GM06990 (cell line): Measurements from ENCODE around the gene BNC2.

Source experiments
- DNase-seq: peaks from one replicate; pipeline ENCODE4 v3.0.0-alpha.2; 2011; ENCODE audit not compliant: insufficient read length; ENCODE audit errors: extremely low read depth
- H3K27me3 ChIP-seq: replicated peaks from 2 replicates; pipeline ENCODE4 v1.6.0; 2011; ENCODE audit warnings: low read length; ENCODE audit not compliant: control insufficient read depth, insufficient read depth
- H3K36me3 ChIP-seq: 2 replicates; pipeline ENCODE4 v1.5.1; 2011; ENCODE audit warnings: low read length; ENCODE audit not compliant: control insufficient read depth, insufficient read depth
- H3K4me3 ChIP-seq: replicated peaks from 2 replicates; pipeline ENCODE4 v1.5.1; 2011; ENCODE audit warnings: low read depth, mild to moderate bottlenecking, control low read depth, low read length
- CTCF ChIP-seq: IDR thresholded peaks from 2 replicates; pipeline ENCODE4 v1.5.1; 2011; ENCODE audit warnings: low read length, control low read depth, mild to moderate bottlenecking, inconsistent platforms; ENCODE audit not compliant: insufficient read depth, poor library complexity, severe bottlenecking

The BNC2 gene

GRCh38 chr9:16363073-16363781 is 507.2 kb downstream of the BNC2 start:
- Histone ChIP-seq H3K27me3 (no peaks in the 10 kb centered on the region), H3K4me3 (no peak overlapping the region), H3K36me3 (no peaks in the 10 kb centered on the region)
- no peak for TF ChIP-seq CTCF
- DNase-seq, result no peak

- Histone ChIP-seq H3K36me3 (no peaks in the 10 kb centered on the region), H3K27me3 (no peaks in the 10 kb centered on the region), H3K4me3 (no peak overlapping the region)
- DNase-seq, result no peak
- TF ChIP-seq CTCF, result no peak
Observed at GRCh38 chr9:16361939-16362338, 508.5 kb downstream of the BNC2 start.

- H3K27me3 ChIP-seq, result no peaks in the 10 kb centered on the region
- DNase-seq, result no peak
- no peak for TF ChIP-seq CTCF
- no peak overlapping the region for H3K4me3 ChIP-seq
- H3K36me3 ChIP-seq, result no peaks in the 10 kb centered on the region
Observed at GRCh38 chr9:16361118-16361517, 509.4 kb downstream of the BNC2 start.

- H3K4me3 ChIP-seq, result no peak overlapping the region
- TF ChIP-seq CTCF, result no peak
- DNase-seq, result no peak
- H3K36me3 ChIP-seq, result no peaks in the 10 kb centered on the region
- H3K27me3 ChIP-seq, result no peaks in the 10 kb centered on the region
Observed at GRCh38 chr9:16360247-16360646, 510.2 kb downstream of the BNC2 start.
